Posterior cingulate gyrus (tissue), 11 donors: ENCODE results near the gene CBX1.

Source experiments
- DNase-seq, 10 donors: peaks; one replicate each; pipeline versions ENCODE4 v3.0.0 to v3.0.0-alpha.2; 2020 to 2021; ENCODE audit warnings: mixed read lengths in 3 of 10
- intact Hi-C: fragments of 100-400 bp; cut with DNase I; formaldehyde crosslinking; loops from one replicate; pipeline ENCODE4 v1.15.1; 2023

The CBX1 gene

DNA sequence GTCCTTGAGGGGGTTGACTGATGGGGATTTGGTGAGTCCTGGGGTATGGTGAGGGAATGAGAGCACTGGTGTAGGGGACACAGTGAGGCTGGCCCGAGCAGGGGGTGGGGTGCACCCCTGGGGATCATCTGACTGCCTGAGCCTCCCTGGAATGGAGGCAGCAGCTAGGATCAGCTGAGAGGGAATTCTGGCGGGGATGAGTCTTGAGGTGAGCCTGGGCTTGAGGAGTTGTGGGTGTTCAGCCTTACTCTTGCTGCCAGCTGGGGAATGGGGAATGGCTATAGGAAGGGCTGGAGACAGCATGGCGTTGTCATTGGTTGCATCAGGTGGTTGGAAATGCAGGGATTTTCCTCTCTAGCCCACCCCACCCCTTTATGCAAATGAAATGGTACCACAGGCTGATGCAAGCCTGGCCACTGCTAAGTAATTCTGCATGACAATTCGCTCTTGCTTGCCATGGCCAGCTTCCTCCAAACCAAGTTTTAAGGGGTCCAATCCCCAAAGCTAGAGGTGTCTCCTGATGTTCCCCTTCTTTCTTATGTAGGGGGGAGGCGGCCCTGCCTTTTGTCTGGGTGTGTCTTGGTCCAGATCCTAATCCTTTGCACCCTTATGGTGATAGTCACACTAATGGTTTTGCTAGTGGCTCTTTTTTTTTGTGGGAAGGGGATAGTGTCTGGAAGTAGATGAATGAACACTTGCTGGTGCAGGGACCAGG lies 45.6 kb downstream of the CBX1 start:
- intact Hi-C loops, result no loop called here
- DNase-seq, result peak in 1 of 10 donors; percentile 73

DNA sequence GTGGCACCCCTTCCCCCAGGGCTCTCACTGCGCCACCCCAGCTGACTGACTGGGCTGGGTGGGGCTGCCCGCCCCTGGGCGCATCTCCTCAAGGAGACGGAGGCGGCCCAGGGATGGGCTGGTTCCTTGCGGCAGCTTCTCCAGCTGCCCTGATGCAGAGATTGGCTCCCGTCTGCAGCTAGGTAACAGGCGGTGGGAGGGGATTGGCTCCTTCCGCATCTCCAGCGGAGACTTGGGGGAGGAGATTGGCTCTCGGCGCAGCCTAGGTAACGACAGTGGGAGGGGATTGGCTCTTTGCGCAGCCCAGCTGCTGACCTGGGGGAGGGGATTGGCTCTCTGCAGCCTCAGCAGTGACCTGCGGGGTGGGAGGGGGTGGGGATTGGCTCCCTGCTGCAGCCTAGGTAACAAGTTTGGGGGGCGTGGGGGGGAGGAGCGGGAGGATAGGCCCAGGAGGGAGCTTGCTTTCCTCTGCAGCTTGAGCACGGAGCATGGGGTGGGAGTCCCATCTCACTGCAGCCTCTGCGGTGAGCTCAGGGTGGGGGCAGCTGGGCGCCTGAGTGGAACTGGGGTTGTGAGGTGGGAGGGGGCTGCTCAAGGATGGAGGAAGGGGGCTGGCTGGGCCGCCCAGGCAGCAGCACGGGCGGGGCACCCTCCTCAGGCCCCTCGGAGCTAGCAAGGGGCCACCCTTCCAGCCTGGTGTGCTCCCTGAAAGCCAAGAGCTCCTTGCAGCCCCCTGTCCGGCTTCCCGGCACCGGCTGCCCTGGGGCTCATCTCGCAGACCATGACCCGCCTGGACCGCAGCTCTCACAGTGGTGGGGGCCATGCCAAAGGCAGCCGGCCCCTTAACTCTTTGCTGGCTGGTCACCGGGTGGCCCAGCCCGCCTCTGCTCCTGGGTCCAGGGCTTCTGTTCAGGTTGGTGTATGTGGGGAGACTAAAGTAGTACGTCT lies 46.8 kb downstream of the CBX1 start:
- intact Hi-C loops, result no loop called here
- peak; percentile 53 to 98 (median 86) for DNase-seq

DNA sequence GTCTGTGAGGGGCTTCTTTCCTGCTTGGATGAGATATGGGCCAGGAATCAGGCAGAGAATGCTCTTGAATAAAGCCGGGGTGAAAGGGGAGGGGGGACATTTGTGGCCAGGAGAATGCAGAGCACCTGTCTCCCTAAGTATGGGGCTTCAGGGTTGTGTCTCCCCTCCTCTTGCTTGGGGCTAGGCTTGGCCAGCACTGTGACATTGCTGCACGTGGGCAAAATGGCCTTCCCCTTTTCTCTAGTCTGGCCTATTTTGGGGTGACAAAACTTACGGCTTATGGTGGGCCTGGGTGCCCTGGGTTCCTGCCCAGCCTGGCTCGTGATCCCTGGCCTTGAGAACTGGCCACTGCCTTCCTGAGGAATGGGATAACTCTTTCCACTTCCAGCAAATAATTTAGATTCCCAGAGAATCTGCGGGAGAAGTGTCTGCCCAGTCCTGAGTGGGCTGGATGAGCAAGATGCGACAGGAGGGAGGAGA lies 47.5 kb downstream of the CBX1 start:
- intact Hi-C loops, result no loop called here
- DNase-seq, result no peak

DNA sequence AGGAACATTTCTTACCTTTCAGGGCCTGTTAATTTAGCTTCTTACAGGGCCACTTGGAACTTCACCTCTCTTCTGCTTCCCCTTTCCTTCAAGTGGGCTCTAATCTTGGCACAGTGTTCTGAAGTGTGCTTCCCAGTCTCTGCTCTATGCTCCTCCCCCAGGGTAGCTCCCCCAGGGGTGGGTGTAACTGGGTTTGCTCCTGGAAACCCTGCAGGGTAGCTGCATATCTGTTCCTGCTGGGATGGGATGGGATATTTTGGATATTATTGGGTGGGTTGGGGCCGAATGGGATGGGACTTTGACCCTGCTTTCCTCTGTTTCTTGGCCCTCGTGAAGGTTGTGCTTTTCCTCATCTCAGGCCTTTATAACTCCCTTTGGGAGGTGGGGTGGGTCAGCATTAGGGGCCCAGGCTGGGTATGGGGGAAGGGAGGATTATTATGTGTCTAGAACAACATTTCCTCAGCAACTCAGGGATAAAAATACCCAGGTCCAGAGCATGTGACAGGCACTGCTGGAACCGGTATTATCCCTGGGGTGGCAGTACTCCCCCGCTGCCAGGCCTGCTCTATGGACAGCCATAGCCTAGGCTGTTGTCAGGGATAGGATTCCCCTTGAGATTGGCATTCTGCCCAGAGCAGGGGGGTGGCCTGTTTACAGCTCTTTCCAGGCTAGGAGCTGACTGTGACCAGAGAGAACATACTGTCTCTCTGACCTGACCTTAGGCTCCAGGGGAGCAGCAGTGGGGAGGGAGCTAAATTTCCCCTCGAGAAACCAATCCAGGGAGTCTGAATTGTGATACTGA lies 48.1 kb downstream of the CBX1 start:
- intact Hi-C loops, result no loop called here
- peak; percentile 33 to 93 (median 68) for DNase-seq

DNA sequence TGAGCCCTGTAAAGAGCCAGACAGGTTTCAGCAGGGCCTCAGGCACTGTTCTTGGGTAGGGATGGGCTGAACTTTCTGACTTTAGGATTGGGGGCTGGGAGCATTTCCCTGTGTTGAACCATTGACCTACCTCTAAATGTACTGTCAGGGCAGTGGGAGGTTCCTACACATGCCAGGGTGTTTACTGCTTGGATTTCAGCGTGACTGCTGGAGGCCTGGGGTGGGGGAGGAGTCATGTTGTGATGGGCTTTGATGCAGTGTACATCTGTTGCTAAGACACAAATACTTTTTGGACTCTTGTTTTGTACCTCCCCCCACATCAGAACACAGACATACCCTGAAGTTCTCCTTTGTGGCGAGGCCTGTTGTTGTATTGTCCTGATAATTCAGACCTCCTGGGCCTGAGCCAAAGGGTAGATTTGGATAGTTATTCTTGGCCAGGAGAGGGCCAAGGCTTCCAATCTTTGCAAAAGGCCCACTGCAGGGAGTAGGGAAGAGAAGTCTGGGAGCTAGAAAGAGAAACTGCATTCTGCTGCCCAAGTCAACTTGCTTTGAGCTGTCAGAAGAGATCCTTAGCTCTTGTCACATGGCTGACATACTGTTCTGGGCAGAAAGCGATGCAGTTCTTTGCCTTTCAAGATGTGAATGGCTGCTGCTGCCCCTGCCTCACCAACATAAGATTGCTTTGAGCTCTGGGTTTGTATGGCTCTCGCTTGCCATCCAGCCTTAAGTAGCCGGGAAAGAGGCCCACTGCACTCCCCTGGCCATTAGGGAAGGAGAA lies 49.4 kb downstream of the CBX1 start:
- peak in 1 of 10 donors; percentile 41 for DNase-seq
- intact Hi-C loops, result no loop called here

DNA sequence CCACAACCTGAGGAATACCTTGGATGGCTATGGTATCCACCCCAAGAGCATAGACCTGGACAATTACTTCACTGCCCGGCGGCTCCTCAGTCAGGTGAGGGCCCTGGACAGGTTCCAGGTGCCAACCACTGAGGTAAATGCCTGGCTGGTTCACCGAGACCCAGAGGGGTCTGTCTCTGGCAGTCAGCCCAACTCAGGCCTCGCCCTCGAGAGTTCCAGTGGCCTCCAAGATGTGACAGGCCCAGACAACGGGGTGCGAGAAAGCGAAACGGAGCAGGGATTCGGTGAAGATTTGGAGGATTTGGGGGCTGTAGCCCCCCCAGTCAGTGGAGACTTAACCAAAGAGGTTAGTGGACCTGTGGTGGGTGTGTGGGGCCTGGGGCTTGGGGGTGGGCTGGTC lies 50.0 kb downstream of the CBX1 start:
- DNase-seq, result peak in 1 of 10 donors; percentile 70
- intact Hi-C loops, result no loop called here

DNA sequence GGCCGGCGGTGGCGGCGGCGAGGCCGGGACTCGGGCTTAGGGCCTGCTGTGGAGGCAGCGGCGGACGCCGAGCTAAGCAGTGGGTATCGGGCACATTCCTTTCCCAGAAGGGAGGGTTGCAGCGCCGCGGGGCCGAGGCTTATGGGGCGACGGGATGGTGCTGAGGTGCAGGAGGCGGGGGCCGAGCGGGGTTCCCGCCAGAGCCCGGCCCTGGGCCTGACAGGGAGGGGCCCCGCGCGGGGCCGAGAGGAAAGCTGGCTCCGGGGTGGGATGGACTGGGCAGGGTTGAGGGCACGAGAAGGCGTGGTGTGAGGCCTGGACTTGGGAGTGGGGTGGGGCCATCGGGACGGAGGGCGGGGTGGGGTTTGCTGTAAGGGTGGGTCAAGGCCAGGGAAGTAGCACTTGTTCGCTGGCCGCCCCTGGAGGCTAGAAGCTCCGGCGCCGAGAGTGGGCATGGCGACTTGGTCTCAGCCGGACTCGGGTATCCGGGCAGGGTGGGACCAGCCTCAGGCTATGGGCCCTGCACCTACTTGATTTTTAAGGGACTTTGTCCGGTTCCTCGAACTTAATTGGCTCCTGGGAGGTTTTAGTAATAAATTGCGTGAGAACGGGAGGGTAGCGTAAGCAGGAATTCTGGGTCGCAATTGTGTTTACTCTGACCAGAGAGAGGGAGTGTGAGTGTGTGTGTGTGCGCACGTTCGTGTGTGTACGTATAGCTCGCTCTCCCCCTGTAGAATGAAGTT lies 52.7 kb downstream of the CBX1 start:
- intact Hi-C loops, result no loop called here
- peak in 8 of 10 donors; percentile 49 to 91 (median 69) for DNase-seq

DNA sequence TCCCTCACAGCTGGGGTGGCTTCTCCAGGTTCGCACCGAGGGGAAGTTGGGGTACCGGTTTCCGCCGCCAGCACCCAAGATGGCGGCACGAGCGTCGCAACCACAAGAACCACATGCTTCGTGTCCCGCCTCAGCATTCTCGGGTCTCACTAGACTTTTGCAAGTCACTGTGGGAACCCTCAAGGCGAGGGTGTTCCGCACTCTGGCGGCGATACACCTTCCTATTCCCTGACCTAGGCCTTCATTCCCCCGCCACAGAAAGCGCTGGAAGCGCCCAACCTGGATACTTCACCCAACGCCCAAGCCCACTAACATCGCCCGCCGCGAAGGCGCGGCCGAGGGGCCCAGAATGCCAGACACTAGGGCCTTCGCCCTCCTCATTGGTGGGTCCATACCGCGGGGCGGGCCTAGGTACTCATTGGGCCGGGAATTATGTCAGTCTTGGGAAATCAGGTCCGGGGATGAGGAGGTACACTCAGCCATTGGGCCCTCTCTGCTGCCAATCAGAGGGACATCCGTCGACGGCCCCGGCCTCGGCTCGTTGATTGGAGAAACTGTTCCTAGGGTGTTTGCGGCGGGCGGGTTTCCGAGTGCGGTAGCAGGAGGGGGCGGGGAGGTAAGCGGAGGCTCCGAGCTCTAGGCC lies 53.4 kb downstream of the CBX1 start, which contains the start of gene NFE2L1:
Gene NFE2L1 (plus strand): TSS at position 619 of the 643 bp plus-strand sequence. CDS start 2,760 bp downstream, outside the sequence.
- intact Hi-C loops, result no loop called here
- DNase-seq, result peak; percentile 100

DNA sequence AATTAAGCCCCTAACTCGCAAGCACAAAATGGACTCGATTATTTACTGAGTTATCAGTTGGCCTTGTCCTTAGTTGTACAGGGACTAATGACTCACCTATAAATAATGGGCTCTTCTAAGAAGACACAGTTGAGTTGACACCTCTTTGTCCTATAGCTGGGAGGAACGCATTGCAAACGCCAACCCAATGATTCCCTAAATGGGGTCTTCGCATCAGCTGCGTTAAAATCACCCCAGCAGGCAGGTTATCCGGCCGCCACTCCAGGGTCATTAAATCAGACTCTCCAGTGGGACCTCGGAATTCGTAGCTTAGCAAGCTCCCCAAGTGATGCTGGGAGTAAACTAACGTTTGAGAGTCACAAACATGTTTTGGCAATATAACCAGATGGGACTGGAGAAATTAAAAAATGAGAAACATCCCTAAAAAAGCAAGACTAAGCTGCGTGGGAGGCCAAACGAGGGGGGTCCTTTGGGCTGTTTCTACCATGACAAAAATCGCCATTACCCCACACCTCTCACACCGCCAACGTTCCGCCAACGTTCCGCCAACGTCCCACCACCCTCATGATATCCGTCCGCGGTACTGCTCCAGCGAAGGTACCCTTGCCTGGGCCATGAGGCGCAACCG lies 54.1 kb downstream of the CBX1 start:
- peak in 1 of 10 donors; percentile 61 for DNase-seq
- intact Hi-C loops, result no loop called here

DNA sequence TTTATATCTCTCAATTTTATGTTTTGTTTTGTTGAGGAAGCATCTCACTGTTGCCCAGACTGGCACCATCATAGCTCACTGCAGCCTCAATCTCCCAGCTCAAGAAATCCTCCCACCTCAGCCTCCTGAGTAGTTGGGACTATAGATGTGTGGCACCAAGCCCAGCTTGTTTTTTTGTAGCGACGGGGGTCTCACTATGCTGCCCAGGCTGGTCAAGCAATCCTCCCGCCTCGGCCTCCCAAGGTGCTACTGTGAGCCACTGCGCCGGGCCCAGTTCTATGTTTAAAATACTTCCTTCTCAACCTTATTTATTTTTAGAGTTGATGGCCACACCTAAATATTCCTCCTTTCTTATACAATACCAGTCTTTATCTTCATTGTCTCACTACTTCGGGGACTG lies 55.0 kb downstream of the CBX1 start:
- DNase-seq, result peak in 1 of 10 donors; percentile 66
- intact Hi-C loops, result no loop called here

DNA sequence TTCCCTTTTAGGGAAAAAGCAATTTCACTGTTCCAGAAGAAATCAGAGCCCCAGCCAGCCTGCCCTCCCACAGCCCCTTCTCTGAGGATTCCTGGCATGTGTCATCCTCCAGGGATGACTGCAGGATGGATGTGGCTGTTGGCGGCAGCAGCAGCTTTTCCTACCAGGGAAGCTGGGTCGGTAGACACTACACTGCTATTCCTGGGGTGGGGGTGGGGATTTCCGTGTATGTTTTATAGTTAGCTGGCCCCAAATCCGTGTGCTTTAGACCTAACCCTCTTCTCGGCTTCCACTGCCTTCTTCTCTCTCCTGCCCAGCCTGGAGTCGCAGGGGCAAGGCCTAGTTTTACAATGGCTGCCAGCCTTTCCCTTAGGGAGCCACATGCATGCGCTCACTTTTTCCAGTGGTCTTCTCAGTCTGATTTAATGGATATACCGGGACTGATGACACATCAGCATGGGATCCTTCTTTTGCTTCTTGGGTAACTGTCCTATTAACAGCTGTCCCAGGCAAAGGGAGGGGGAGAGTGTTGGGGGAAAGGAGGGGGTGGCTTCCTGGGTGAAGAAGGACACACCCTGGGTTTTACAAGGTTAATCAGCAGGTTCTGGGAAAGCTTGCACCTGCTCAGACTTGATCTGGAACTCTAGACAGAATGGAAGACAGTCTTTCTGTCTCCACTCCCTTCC lies 55.8 kb downstream of the CBX1 start:
- intact Hi-C loops, result no loop called here
- peak in 1 of 10 donors; percentile 48 for DNase-seq

DNA sequence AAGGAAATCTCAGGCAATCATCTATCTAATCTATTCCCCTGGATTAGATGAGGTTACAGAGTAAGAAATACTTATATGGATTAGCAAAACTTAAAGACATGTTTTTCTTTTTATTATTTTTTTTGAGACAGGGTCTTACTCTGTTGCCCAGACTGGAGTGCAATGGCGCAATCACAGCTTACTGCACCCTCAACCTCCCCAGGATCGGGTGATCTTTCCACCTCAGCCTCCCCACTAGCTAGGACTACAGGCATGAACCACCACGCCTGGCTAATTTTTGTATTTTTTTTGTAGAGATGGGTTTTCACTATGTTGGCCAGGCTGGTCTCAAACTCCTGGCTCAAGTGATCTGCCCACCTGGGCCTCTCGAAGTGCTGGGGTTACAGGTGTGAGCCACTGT lies 56.4 kb downstream of the CBX1 start:
- peak in 1 of 10 donors; percentile 8 for DNase-seq
- intact Hi-C loops, result no loop called here

DNA sequence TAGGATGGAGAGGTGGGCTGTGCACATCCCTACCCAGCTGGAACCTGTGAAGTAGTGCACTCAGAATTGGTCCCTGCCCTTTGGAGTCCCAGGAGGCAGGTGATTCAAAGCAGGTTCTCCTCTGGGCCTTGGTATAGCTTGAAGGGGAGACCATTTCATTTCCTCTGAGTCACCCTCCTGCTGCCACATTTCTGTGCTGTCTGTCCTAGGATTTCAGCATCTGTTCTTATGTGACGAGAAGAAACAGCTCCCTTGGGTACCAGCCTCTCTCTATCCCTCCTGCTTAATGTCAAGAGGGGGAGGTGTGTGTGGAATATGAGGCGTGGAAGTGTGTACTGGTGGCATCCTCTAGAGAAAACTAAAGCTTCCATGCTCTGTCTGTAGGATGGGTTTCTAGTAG lies 58.1 kb downstream of the CBX1 start:
- intact Hi-C loops, result no loop called here
- DNase-seq, result peak in 1 of 10 donors; percentile 12

DNA sequence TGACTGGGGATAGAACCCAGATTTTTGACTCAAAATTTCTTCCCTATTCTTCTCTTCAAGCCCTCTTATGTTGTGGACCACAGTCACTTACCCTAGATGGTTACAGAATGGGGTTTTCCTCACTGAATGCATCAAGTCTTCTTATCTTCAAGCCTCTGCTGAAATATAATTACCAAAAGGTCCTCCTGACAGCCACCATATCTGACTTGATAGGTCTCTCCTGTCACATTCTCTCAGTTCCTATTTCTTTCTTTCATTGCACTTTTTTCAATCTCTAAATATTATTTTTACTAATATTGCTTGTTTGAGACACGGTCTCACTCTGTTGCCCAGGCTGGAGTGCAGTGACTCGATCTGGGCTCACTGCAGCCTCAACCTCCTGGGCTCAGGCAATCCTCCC lies 62.6 kb downstream of the CBX1 start:
- intact Hi-C loops, result no loop called here
- DNase-seq, result peak in 1 of 10 donors; percentile 33

DNA sequence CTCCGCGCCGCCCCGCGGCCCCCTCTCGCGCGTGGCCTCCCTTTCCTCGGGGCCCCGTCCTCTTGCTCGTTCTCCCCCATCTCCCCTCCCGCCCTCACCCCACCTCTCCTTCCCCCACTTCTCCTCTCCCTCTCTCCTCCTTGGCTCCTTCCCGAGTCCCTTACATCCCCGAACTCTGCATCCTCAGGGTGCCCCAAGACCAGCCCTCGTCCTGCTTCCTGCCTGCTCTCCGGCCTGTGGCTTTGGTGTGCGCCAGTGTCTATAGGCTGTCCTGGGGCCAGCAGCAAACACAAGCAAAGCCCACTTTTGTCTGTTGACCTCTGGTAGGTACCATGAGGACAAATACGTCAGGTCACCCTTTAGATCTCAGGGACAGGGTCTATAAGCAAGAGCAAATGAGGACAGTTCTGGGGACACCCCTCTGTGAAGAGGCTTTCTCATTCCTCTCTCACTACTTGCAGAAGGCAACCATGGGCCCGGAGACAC lies 63.4 kb downstream of the CBX1 start:
- intact Hi-C loops, result no loop called here
- DNase-seq, result peak in 1 of 10 donors; percentile 73

DNA sequence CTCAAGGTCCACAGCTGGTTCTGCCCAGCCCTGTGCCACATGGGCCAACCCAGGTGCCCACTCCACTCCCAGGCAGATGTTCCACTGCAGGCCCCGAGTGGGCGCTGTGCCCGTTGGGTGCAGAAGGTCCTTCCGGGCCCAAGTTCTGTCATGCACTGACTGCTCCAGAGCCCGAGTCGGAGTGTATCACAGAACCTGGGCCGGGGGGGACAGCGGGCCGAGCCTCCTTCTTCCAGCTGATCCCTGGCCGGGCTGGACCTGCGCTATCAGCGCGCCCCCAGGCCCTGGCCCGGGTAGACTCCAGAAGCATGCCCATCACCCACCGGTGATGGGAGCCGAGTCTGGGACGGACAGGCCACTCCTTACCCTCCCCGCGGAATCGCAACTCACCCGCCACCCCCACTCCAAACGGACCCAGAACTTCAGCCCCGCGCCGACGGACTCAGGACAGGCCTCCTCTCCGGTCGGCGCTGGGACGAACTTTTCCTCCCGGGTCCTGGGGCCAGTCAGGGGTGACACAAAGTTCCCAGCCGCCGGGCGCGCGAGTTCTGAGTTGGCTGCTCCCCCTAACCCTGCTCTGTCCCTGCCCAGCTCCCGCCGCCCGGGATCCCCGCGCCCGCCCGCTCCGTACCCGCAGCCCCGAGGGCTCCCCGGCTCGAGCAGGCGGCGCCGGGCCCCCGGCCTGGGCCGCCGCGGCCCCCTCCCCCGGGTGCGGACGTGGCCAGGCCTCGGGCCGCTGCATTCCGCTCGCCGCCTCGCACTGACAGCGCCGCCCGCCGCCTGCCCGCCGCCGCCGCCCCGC lies 64.0 kb downstream of the CBX1 start, which contains the start of gene COPZ2:
Gene COPZ2 (minus strand): TSS at position 762 of the 802 bp plus-strand sequence. CDS start 20 bp downstream, at position 742.
- DNase-seq, result peak in 2 of 10 donors; percentile 45 to 80

More for the DNA sequence above, 64.0 kb downstream of the CBX1 start, which contains the start of gene COPZ2:
- intact Hi-C loops, result no loop called here
